GM19240 (cell line): ENCODE results near the gene SLC7A7.
A peak's percentile ranks its signal among the peaks of the same experiment; 100 is the strongest.
"Not testable (repeated sequence)": the region's sequence is repeated elsewhere in the genome, so short reads cannot be mapped to it uniquely, and the experiment has no call there.

Source experiments
- DNase-seq: peaks from one replicate; pipeline ENCODE4 v3.0.0; 2011; ENCODE audit warnings: low spot score; ENCODE audit not compliant: insufficient read length

SLC7A7 gene

DNA sequence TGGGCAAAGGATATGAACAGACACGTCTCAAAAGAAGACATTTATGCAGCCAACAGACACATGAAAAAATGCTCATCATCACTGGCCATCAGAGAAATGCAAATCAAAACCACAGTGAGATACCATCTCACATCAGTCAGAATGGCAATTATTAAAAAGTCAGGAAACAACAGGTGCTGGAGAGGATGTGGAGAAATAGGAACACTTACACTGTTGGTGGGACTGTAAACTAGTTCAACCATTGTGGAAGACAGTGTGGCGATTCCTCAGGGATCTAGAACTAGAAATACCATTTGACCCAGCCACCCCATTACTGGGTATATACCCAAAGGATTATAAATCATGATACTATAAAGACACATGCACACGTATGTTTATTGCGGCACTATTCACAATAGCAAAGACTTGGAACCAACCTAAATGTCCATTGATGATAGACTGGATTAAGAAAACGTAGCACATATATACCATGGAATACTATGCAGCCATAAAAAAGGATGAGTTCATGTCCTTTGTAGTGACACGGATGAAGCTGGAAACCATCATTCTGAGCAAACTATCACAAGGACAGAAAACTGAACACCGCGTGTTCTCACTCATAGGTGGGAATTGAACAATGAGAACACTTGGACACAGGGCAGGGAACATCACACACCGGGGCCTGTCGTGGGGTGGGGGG lies 57.1 kb downstream of the SLC7A7 start:
- not testable (repeated sequence) for DNase-seq

DNA sequence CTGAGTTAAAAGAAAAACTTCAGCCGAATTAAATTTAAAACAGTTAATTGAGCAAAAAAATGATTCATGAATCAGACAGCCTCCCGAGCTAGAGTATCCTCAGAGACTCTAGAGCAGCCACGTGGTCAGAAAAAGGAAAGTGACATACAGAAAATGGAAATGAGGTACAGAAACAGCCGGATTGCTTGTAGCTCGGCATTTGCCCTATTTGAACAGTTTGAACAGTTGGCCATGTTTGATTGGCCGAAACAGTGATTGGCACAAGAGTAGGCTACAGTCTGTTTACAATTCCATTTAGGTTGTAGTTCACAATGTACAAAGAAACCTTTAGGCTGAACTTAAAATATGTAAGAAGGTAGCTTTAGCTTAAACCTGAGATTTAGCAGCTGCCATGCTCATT lies 61.6 kb downstream of the SLC7A7 start:
- no peak for DNase-seq

DNA sequence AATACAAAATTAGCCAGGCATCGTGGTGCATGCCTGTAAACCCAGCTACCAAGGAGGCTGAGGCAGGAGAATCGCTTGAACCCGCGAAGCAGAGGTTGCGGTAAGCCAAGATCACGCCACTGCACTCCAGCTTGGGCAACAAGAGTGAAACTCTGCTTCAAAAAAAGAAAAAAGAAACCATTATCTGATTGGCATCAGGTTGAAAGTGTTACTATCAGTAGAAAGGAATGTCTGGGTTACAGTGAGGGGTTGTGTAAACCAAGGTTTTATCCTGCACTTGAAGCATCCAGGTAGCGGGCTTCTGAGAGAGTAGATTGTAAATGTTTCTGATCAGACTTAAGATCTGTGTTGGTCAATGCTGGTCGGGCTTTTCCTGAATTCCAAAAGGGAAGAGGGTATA lies 62.8 kb downstream of the SLC7A7 start:
- DNase-seq: no peak

DNA sequence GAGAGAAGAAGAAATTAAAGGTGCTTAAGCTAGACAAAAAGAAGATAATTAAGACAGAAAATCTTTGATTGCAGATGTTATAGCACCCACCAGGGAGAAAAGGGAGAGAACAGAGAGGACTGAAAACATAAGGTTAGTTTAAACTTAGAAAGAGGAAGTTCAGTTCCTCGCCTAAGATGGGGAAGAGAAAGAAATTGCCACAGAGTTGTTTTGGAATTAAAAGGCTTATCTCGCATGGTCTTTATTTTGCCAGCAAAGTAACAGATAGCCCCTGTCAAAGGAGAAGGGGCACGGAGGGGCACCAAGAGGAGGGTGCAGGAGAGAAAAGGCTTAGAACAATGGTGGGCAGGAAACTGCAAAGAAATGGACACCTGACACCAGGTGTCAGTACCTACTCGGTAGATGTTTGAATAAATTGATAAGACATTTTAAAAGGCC lies 66.6 kb downstream of the SLC7A7 start:
- peak; percentile 22 for DNase-seq

DNA sequence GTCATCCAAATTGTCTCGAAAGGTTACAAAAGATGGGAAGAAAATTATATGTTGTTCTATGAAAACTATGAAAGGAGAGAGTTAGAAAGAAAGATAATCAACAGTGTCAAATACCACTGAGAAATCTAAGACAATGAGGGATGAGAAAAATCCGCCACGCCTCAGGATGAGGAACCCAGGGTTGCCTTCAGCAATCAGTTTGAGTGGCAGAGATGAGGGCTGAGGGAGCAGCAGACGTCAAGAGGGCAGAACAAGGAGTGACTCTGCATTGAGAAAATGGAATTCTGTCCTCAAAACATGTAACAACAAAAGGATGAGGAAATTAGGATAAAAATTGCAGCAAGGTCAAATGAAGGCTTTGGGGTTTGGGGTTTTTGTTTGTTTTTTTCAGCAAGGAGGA lies 67.0 kb downstream of the SLC7A7 start:
- DNase-seq: no peak

DNA sequence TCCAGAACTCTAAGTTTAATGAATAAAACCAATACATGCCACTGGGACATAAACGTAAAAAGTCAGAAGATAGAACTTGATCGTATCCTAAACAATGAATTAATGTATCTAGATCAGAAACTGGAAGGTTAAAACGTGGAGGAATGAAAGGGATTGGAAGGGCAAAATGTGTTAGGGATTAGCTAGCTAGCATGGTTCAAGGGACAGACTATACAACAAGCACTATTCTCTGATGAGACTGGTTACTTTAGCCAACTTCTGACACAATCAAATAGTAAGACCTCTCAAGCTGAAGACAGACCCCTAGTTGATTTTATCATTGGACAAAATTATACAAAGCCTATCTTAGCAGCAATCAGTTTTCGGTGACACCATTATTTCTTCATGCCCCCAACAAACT lies 67.5 kb downstream of the SLC7A7 start:
- DNase-seq: no peak

DNA sequence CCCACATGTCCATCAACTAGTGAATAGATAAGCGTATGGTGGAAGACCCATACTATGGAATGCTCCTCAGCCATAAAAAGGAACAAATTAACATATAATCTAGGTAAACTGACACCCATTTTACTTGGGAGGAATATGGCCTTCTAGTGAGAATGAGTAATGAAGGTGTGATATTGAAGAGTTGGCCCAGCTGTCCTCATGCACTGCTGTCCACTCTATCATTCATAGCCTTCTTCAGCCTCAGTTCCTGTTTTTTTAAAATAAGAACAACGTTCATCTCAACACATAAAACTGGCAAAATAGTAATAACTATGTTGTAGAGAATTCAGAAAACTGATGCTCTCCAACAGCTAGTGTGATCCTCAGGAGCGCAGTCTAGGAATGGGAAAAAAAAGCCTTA lies 75.2 kb downstream of the SLC7A7 start:
- no peak for DNase-seq

DNA sequence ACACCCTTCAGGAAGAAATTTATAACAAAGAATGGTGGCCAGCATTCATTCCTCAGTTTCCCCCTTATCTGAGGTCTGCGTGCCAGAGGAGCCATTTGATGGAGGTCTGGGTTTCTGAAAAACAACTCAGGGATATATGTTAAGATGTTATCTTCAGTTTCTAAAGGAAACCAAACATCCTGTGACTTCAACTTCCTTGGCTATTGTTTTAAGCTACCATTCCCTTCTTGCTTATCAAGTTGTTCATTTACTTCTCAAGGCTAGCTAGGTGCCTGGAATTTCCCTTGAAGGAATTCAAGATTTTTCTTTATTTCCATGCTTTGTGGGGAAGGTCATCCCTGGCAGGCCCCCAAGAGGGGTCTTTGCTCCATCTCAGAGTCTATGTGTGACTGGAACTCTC lies 75.8 kb downstream of the SLC7A7 start:
- DNase-seq: no peak

DNA sequence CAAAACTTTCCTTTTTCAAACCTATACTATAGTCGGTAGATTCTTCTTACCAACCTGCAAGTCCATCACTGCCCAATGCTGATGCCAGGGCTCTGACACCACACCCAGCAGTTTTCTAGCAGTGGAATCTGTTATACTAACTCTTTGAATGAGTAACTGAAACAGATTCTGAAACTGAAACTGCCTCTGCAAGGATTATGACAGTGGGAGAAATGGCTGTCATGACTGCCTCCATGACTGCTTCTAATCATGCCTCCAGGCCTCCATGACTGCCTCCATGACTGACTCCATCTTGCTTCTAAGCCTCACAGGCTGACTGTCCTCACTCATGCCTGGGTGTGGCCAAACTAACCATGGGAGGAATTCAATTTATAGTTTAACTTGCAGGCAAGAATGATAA lies 78.2 kb downstream of the SLC7A7 start:
- peak; percentile 51 for DNase-seq

DNA sequence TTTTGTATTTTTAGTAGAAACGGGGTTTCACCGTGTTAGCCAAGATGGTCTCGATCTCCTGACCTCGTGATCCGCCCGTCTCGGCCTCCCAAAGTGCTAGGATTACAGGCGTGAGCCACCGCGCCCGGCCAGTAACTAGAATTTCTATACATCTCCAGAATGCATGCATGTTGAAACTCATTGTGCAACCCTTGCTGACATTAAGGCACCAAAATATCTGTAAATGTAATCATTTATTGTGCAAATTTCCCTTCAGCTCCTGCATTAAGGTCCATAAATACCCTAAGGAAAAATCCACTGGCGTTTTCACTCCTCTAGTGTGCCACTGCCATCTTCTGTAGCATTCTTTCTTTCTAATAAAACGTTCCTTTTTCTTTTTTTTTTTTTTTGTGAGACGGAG lies 78.9 kb downstream of the SLC7A7 start:
- not testable (repeated sequence) for DNase-seq

DNA sequence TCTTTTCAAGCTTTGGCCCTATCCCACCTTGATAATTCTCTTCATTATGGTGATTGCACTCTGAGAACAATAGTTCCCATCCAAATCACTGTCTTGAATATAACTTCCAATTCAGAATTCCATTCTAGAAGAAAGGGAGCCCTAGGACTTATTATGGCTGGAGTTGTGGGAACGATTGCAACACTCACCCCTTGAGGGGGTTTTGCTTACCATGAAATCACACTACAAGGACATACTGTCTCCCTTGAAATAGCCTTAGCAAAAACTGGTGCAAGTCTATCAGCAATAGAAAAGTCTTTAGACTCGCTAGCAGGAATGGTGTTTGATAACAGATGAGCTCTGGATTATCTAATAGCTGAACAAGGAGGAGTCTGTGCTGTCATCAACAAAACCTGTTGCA lies 80.1 kb downstream of the SLC7A7 start:
- no peak for DNase-seq

DNA sequence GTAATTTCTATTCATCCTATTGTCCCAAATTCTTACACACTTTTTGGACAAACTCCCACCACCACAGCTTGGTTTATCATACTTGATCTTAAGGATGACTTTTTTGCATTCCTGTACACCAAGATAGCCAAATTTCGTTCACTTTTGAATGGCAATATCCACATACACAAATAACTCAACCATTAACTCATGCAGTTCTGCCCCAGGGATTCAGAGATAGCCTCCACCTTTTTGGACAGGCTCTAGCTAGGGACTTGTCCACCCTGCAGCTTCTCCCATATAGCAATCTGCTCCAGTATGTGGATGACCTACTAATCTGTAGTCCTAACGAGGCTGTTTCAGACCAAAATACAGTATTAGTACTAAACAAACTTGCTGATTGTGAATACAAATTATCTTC lies 81.4 kb downstream of the SLC7A7 start:
- DNase-seq: no peak

DNA sequence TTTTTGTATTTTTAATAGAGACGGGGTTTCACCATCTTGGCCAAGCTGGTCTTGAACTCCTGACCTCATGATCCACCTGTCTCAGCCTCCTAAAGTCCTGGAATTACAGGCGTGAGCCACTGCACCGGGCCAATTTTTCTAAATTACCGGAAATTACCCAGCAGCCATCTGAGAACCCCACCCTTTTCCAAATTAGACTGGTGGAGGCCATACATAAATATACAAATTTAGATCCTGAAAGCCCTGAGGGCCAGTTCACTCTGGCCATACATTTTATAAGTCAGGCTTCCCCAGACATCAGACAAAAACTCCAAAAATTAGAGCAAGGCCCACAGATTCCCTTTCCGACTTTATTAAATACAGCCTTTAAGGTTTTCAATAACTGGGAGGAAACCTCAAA lies 83.2 kb downstream of the SLC7A7 start:
- not testable (repeated sequence) for DNase-seq

DNA sequence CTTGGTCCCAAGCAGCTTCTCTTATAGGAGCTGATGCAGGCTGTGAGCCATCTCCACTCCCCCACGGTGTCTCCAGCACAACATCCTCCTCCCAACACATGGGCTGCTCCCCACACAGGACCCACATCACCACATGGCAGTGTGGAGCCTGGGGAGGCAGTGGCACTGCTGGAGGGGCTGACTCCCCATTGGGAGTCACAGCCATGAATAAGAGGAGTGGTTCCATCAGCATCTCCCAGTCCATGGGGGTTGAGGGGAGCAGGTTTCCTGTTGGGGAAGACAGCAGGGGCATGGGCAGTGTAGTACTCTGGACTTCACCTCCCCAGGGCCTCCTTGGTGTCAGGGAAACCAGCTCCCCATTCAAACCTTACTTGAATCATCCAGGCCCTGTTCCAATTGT lies 89.2 kb downstream of the SLC7A7 start:
- DNase-seq: no peak

DNA sequence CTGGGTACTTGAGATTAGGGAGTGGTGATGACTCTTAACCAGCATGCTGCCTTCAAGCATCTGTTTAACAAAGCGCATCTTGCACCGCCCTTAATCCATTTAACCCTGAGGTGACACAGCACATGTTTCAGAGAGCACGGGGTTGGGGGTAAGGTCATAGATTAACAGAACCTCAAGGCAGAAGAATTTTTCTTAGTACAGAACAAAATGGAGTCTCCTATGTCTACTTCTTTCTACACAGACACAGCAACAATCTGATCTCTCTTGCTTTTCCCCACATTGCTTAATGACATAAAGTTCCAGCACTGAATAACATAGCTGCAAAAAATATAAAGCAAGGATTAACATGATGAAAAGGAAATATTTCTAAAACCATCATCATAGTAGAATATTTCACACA lies 89.9 kb downstream of the SLC7A7 start:
- not testable (repeated sequence) for DNase-seq

DNA sequence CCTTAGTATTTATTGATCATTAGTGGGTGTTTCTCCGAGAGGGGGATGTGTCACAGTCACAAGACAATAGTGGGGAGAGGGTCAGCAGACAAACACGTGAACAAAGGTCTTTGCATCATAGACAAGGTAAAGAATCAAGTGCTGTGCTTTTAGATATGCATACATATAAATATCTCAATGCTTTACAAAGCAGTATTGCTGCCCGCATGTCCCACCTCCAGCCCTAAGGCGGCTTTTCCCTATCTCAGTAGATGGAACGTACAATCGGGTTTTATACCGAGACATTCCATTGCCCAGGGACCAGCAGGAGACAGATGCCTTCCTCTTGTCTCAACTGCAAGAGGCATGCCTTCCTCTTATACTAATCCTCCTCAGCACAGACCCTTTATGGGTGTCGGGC lies 90.4 kb downstream of the SLC7A7 start:
- DNase-seq: not testable (repeated sequence)

DNA sequence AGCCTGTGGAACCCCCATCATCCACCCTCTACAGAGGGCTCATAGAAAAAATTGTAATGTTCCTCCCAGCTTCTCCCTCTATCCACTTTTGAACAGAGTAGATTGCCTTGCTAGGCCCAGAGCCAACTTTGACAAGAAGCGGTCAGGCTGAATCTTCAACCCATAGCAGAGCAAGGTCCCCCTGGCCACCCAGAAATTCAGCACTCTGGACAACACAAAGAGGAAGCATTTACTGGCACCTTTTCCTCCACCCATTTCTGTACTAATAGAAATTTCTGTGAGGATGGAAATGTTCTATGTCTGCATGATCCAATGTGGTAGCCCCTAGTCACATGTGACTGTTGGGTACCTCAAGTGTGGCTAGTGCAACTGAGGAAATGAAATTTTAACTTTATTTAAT lies 91.4 kb downstream of the SLC7A7 start:
- DNase-seq: no peak
